AG04450 (cell line): Measurements from ENCODE around the gene CXCL12. TPM values are rescaled to one million over a fixed set of nuclear protein-coding genes. Genes with fewer than 3 reads are reported as not detected.

Experiments used
- CTCF ChIA-PET: fragments of 300-600, 350-600 bp; formaldehyde crosslinking; extraction: SDS; loops from one replicate; lab custom pipeline; 2022; ENCODE audit warnings: antibody characterized with exemption, inconsistent platforms; lab: Charles Lee
- POLR2A ChIA-PET: fragments of 350-600 bp; formaldehyde crosslinking; extraction: SDS; loops from one replicate; lab custom pipeline; 2021; ENCODE audit warnings: antibody characterized with exemption, inconsistent platforms; lab: Yijun Ruan, JAX
- DNase-seq: peaks from one replicate; pipeline ENCODE4 v3.0.0-alpha.2; 2011; ENCODE audit warnings: low read depth, low spot score
- H3K27ac ChIP-seq: one replicate; pipeline ENCODE4 v1.5.1; 2012; ENCODE audit warnings: low read depth, low read length, control low read depth
- H3K27me3 ChIP-seq: one replicate; pipeline ENCODE4 v1.6.0; 2012; ENCODE audit warnings: low read length; ENCODE audit not compliant: control insufficient read depth, insufficient read depth
- H3K4me3 ChIP-seq: 2 replicates; pipeline ENCODE4 v1.5.1; 2011; ENCODE audit warnings: mild to moderate bottlenecking, low read depth, low read length, control low read depth
- H3K9me3 ChIP-seq: 2 replicates; pipeline ENCODE4 v1.5.1; 2012; ENCODE audit warnings: low read length; ENCODE audit not compliant: control insufficient read depth, insufficient read depth
- polyA plus RNA-seq: library from polyadenylated mRNA; depleted of rRNA; stranded (reverse); fragments of >200 nt; gene quantifications from 2 replicates; pipeline ENCODE4 v1.2.3, GENCODE V29; 2011
- TF ChIP-seq, protein P1 (sequence below): IDR thresholded peaks from 2 replicates; pipeline ENCODE4 v1.5.1; 2011; ENCODE audit warnings: low read depth, low read length, control low read depth, inconsistent platforms

The CXCL12 gene
- polyA plus RNA-seq, 1 experiment = 93.4 TPM

DNA sequence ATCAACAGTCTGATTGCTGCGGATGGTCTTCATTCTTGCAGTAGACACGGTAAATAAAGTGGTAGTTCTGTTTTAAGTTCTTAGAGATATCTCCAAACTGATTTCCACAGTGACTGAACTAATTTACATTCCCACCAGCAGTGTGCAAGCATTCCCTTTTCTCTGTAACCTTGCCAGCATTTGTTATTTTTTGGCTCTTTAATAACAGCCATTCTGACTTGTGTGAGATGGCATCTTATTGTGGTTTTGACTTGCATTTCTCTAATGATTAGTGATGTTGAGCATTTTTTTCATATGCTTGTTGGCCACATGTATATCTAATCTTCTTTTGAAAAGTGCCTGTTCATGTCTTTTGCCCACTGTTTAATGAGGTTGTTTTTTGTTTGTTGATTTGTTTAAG is 30.2 kb upstream of the CXCL12 start:
- POLR2A ChIA-PET = no interaction called here
- Histone ChIP-seq H3K9me3 (peaks cover 5% of the 10 kb centered on the region), H3K4me3 (no peak overlapping the region), H3K27ac (no peak overlapping the region), H3K27me3 (peaks cover 25% of the 10 kb centered on the region)
- CTCF ChIA-PET = no interaction called here
- DNase-seq = no peak
- TF ChIP-seq, protein P1, sequence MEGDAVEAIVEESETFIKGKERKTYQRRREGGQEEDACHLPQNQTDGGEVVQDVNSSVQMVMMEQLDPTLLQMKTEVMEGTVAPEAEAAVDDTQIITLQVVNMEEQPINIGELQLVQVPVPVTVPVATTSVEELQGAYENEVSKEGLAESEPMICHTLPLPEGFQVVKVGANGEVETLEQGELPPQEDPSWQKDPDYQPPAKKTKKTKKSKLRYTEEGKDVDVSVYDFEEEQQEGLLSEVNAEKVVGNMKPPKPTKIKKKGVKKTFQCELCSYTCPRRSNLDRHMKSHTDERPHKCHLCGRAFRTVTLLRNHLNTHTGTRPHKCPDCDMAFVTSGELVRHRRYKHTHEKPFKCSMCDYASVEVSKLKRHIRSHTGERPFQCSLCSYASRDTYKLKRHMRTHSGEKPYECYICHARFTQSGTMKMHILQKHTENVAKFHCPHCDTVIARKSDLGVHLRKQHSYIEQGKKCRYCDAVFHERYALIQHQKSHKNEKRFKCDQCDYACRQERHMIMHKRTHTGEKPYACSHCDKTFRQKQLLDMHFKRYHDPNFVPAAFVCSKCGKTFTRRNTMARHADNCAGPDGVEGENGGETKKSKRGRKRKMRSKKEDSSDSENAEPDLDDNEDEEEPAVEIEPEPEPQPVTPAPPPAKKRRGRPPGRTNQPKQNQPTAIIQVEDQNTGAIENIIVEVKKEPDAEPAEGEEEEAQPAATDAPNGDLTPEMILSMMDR = no peak

DNA sequence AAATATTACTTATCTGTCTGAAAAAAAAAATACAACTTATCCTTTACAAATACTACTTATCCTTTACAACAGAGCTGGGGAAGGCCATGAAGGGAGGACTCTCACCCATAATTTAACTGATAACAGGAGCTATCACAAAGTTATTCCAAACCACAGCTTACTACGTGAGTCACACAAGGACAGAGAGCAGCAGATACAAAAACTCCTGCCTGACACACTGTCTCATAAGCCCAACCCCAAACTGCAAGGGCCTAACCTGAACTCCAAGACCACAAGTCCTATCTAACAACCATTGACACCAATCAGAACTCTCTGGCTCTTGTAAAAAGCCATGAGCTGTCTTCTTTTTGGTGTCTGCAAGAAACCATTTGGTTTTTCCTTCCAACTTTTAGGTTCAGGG is 28.5 kb upstream of the CXCL12 start:
- no peak for DNase-seq
- POLR2A ChIA-PET = no interaction called here
- Histone ChIP-seq H3K9me3 (peaks cover 5% of the 10 kb centered on the region), H3K27ac (no peak overlapping the region), H3K27me3 (peaks cover 20% of the 10 kb centered on the region), H3K4me3 (no peak overlapping the region)
- TF ChIP-seq, protein P1 = no peak
- CTCF ChIA-PET = no interaction called here

DNA sequence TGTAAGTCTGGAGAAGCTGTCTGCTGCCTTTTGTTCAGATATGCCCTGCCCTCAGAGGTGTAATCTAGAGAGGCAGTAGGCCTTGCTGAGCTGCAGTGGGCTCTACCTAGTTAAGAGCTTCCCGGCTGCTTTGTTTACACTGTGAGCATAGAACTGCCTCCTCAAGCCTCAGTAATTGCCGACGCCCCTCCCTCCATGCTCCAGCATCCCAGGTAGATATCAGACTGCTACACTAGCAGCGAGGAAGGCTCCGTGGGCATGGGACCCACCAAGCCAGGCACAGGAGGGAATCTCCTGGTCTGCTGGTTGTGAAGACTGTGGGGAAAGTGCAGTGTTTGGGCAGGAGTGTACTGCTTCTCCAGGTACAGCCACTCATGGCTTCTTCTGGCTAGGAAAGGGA is 26.4 kb upstream of the CXCL12 start:
- Histone ChIP-seq H3K27me3 (peaks cover 12% of the 10 kb centered on the region), H3K9me3 (peaks cover 5% of the 10 kb centered on the region), H3K4me3 (no peak overlapping the region), H3K27ac (no peak overlapping the region)
- DNase-seq = no peak
- TF ChIP-seq, protein P1 = no peak
- CTCF ChIA-PET = no interaction called here
- POLR2A ChIA-PET = no interaction called here

DNA sequence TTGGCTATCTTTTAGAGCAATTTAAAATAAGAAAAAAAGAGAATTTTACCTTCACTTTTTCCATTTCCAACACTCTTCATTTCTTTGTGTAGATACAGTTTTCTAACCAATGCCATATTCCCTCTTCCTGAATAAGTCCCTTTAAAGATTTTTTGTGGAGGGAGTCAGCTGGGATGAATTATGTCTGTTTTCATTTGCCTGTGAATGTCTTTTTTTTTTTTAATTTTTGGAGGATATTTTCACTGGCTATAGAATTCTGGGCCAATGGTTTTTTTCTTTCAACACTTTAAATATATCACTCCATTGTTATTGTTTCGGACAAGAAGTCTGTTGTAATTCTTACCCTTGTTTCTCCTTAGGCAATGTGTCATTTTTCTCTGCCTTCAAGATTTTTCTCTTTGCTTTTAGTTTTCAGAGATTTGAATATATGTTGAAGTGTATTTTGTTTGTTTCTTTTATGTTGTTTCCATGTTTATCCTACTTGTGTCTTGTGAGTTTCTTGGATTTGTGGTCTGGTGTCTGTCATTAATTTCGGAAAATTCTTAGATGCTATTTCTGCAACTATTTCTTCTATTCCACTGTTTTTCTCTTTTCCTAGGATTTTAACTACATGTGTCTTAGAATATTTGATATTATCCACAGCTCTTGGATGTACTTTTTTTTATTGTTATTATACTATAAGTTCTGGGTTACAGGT is 20.0 kb upstream of the CXCL12 start:
- no peaks in the 10 kb centered on the region for H3K9me3 ChIP-seq
- H3K27me3 ChIP-seq = peaks cover 13% of the 10 kb centered on the region
- no peak overlapping the region for H3K27ac ChIP-seq
- POLR2A ChIA-PET = no interaction called here
- DNase-seq = no peak
- TF ChIP-seq, protein P1 = no peak
- H3K4me3 ChIP-seq = no peak overlapping the region
- CTCF ChIA-PET = interaction anchor here (0.6 kb wide), 1 partner anchor 223 kb away, joined by 3 read pairs; no protein-coding TSS in a partner anchor

DNA sequence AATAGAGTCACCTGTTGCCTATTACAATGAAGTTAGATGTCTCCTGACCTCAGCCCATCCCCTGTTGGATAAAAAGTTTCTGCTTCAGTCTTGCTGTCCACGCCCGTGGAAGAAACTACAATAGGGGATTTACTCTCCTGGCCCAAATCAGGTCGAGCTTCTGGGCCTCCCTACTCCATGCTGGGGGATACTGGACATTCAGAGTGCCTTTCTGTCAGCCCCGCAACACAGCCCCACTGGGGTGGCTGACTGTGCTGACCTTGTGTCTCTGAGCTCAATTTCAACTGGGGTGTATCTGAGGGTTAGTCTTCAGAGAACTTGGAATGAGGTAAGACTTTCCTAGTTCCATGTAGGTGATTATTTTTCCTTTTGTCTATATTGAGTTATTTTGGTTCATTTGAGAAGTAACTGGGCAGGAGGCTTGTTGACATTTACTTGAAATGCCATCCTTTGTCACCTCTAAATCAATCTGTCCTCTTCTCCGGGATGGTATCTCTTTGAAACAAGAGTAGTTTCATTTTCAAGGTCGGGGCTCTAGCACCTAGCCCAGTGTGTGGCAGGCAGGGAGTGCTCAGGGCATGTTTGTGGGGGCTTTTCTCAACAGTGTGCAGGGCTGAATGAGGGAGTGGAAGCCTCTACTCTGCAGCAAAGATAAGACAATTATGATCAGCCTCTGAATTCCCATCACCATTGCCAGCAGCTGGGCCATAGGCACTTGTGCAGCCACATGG is 17.7 kb upstream of the CXCL12 start:
- ChIA-PET POLR2A (no interaction called here), CTCF (no interaction called here)
- peaks cover 22% of the 10 kb centered on the region for H3K27me3 ChIP-seq

More for the DNA sequence above, 17.7 kb upstream of the CXCL12 start:
- no peak for DNase-seq
- no peak overlapping the region for H3K27ac ChIP-seq
- TF ChIP-seq, protein P1 = no peak
- H3K9me3 ChIP-seq = no peaks in the 10 kb centered on the region
- H3K4me3 ChIP-seq = no peak overlapping the region
